Measurements from ENCODE around the gene SLA2.
"Not testable (repeated sequence)": the region's sequence is repeated elsewhere in the genome, so short reads cannot be mapped to it uniquely, and the experiment has no call there.

Gene SLA2

GRCh38 chr20:36573103-36573797, 72.7 kb downstream of the SLA2 start, which contains the start of gene TGIF2:
Gene TGIF2 (plus strand): TSS chr20:36573597. CDS start chr20:36578775, 5,178 bp downstream.
- DNase-seq = peak; percentile 63

GRCh38 chr20:36572701-36573102, 73.3 kb downstream of the SLA2 start:
- DNase-seq = no peak

- DNase-seq = no peak
These were observed 74.2 kb downstream of the SLA2 start for GRCh38 chr20:36571564-36572504.

- DNase-seq = no peak
These were observed 76.1 kb downstream of the SLA2 start for GRCh38 chr20:36569847-36570429.

GRCh38 chr20:36565520-36565919, 80.5 kb downstream of the SLA2 start:
- no peak for DNase-seq

GRCh38 chr20:36564726-36565121, 81.3 kb downstream of the SLA2 start:
- not testable (repeated sequence) for DNase-seq

- DNase-seq = not testable (repeated sequence)
These were observed 81.8 kb downstream of the SLA2 start for GRCh38 chr20:36564078-36564725.

GRCh38 chr20:36563374-36563773, 82.6 kb downstream of the SLA2 start:
- DNase-seq = no peak

GRCh38 chr20:36562724-36563123, 83.3 kb downstream of the SLA2 start:
- no peak for DNase-seq

Measured in NCI-H1436 (cell line).